Stimulated activated naive CD8-positive, alpha-beta T cell treated with anti-CD3 and anti-CD28 coated beads, Interleukin-15, Interleukin-2, amounts not matched to agents 100 U/mL and 50 U/mL, for 24 hours (primary cell): ENCODE data around the gene DNAJC12.
"Not testable (repeated sequence)": the region's sequence is repeated elsewhere in the genome, so short reads cannot be mapped to it uniquely, and the experiment has no call there.

Experiments used
- ATAC-seq: fragments of 150-1000 bp; cut with Tn5 transposase; one replicate; pipeline ENCODE4 v1.10.0; 2021
- DNase-seq: peaks from one replicate; pipeline ENCODE4 v3.0.0; 2021

DNAJC12 gene

DNA sequence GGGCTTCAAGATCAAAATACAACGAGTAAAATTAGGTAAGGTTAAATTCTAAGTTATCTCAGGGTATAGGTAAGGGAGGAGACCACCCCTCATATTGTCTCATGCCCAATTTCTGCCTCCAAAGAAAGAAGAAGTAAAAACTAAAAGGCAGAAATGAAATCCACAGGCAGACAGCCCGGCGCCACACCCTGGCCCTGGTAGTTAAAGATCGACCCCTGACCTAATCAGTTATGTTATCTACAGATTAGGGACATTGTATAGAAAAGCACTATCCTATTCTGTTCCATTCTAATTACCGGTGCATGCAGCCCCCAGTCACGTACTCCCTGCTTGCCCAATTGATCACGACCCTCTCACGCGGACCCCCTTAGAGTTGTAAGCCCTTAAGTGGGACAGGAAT is 75.4 kb downstream of the DNAJC12 start:
- not testable (repeated sequence) for ATAC-seq, DNase-seq

- DNase-seq, result no peak
- no peak for ATAC-seq
These were observed 77.7 kb downstream of the DNAJC12 start for GRCh38 chr10:67760272-67760671.
